Body of pancreas (tissue), 4 donors: ENCODE results near the gene RPGRIP1L.

Source experiments
- CTCF ChIP-seq, 7 experiments: fragments of 450-650 bp in 4 of 7; fragments of 200-600 bp in 3 of 7; sonication (generic) in 3 of 7; IDR thresholded peaks; one replicate each; pipeline ENCODE4 v1.5.1; 2016 to 2019; ENCODE audit warnings: antibody characterized with exemption in 7 of 7
- POLR2A ChIP-seq, 3 donors: fragments of 450-650 bp; IDR thresholded peaks; one replicate each; pipeline ENCODE4 v1.6.1; 2016; ENCODE audit warnings: antibody characterized with exemption in 3 of 3, mild to moderate bottlenecking in 2 of 3

- TF ChIP-seq CTCF (IDR thresholded peaks at IDR 0.05) (no peak), POLR2A (IDR thresholded peaks at IDR 0.05) (no peak)
Observed at GRCh38 chr16:53715023-53715384, 11.3 kb upstream of the RPGRIP1L start.
